HG02870 (cell line): ENCODE results near the gene RDH16.

Experiments
- ATAC-seq: cut with Tn5 transposase; IDR thresholded peaks from one replicate; pipeline ENCODE4 v1.9.1; 2021; ENCODE audit warnings: mild to moderate bottlenecking, moderate library complexity; ENCODE audit not compliant: unreplicated experiment

The RDH16 gene, protein sequence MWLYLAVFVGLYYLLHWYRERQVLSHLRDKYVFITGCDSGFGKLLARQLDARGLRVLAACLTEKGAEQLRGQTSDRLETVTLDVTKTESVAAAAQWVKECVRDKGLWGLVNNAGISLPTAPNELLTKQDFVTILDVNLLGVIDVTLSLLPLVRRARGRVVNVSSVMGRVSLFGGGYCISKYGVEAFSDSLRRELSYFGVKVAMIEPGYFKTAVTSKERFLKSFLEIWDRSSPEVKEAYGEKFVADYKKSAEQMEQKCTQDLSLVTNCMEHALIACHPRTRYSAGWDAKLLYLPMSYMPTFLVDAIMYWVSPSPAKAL

DNA sequence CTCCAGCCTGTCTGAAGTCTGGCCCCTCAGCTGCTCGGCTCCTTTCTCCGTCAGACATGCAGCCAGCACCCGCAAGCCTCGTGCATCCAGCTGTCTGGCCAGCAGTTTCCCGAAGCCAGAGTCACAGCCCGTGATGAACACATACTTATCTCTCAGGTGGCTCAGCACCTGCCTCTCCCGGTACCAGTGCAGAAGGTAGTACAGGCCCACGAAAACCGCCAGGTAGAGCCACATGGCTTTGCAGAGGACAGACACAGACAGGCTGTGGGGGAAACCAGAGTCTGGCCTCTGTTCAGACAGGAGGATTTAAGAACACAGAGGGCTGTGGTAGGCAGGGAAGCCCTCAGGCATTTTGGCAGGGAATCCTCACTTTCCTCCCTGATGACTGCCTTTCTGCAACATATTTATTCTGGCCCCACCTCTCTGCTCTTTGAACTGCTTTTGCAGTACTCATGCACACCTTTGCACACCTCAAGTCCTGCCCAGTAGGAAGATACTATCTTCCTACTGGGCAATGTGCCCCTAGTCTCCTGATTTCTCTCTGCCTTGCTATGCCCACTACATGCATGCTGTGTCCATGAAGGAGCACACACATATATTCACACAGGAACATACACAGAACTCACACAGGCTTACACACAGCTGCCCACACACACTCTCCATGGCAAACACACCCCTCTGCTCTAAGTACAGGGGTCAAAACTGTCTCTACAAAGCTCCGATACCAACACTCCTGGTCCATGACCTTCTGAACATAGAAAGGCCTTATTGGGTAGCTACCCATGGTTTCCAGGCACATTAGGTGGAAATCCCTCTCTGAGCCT is at the start of gene RDH16:
RDH16 (minus strand) TSS at position 380 of the 824 bp plus-strand sequence; CDS start at position 234, 146 bp downstream.
- no peak for ATAC-seq

DNA sequence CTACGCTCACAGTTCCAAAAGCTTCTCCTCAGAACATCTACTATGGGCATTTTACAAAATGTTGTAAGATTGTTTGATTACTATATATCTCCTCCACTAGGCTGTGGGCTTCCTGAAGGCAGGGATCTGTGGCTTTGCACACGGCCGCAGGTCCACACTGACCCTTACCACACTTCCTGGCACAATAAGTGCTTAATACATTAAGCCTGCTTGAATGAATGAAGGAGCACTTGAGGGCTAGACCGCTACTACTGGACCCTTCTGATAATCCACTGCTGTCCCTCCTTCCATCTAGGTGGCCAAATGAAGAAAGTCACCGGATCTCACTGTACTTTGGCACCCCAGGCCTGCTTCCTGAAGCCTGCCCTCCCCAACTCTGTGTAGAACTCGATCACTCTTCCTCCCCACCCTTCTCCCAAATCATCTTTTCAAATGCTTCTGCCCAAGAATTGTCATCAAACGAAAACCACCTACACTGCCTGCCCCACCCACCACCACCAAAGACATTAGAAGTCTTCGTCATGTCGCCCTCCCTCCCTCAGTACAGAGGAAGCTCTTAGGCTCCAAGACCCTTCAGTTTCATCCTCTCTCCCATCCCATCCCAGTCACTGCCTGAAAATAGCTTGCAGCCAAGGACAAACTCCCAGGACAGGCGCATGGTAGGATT is 49.5 kb upstream of the RDH16 start:
- no peak for ATAC-seq

DNA sequence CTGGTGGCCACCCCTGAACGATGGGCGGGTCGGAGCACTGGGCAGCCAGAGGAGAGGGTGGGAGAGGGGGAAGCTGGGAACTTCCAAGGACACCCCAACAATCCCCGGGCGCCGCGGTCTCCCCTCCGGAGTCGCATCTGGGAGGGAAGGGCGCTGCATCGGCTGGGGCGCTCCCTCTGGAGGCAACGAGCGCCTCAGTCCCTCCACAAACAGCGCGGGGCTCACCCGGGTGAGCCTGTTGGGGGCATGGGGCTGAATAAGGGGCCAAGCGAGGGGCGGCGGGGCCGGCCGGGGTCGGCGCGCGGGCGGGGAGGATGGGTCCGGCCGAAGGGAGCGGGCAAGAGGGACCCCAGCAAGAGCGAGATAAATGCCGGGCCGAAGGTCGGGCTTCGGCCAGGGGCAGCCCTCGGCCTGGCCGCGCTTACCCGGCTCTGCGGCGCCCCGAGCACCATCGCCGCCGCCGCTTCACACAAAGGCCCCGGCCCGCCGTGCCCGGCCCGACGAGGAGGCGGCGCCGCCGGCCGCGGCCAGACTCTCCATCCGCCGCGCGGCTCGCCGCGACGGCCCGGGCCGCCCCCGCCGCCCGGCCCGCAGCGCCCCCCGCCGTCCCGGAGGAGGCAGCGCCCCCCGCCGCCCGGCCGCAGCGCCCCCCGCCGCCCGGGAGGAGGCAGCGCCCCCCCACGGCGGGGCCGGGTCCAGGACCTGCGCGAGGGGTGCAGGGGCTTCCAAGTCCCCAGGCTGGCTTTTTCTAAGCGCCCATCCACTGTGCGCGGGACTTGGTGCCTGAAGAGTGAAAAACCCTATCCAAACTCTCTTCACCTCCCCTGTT is 48.8 kb upstream of the RDH16 start, which contains the start of gene ZBTB39:
ZBTB39 (minus strand) TSS at position 567 of the 829 bp plus-strand sequence. CDS start 1,629 bp downstream, outside the sequence.
- peak; percentile 64 for ATAC-seq

DNA sequence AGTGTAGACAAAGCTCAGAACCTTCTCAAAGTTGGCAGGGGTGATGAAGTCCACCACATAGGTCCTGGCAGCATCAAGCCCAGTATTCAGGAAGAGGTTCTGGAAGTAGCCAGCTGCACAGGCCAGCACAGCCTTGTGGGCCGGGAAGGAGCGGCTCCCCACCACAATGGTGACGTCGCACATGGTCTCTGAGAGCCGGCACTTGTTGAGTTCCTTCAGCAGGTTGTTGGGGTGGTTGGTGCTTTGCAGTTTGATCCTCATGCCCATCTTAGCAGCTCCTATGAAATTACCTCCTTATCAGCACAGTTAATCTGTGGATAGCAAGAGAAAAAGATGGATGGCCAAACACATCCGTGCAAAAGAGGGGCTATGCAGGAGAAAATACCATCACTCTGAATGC is 47.2 kb upstream of the RDH16 start:
- no peak for ATAC-seq

DNA sequence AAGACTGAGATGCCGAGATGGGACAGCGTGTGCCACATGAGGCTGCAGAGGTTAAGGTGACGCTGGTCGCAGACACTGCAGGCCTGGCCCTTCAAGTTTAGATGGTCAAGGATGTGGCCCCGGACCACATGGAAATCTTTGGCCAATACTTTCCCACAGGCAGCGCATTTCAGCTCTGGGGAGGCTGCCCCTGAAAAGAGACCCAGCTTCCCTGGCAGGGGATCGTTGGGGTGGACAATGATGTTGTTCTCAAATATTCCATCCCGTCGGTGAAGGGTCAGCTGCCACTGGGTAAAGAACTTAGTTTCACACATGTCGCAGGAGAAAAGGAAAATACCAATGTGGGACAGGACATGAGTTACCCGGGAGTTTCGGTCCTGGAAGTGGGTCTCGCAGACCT is 46.0 kb upstream of the RDH16 start:
- no peak for ATAC-seq

DNA sequence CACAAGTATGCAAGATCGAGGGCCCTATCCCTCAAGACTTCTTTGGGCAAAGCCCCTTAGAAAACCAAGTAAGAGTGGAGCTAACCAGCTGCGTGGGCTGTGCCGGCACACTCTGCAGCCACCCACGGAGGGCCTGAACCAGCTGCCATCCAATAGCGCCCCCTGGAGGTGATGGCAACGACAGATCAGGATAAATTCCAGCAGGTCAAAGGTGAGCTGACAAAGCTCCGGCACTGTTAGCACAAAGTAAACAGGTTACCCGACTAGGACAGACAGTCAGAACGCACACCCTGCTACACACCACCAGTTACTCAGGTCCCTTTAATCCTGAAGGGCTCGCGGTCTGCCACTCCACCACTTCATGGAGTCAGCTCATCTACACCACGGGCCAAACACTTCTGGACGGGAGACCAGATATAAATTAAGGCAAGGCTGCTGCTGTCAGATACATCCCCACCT is 44.1 kb upstream of the RDH16 start:
- ATAC-seq: no peak

DNA sequence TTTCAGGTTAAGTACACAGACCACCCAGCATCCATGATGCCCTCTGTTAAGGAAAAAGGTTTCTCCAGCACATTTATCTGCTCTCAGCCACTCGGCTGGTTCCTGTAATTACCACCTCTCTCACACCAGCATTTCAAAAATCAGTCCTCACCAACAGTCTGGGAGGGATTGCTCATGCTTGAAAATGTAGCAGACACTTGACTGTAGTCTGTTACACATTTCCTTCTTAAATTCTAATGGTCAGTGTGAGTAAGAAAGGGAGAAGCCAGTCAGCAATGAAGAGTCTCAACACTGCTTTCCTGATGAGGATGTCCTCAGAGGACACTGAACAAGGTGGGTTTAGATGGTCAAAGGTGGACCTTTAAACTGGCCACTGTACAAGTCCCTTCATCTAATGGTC is 43.0 kb upstream of the RDH16 start:
- ATAC-seq: no peak

DNA sequence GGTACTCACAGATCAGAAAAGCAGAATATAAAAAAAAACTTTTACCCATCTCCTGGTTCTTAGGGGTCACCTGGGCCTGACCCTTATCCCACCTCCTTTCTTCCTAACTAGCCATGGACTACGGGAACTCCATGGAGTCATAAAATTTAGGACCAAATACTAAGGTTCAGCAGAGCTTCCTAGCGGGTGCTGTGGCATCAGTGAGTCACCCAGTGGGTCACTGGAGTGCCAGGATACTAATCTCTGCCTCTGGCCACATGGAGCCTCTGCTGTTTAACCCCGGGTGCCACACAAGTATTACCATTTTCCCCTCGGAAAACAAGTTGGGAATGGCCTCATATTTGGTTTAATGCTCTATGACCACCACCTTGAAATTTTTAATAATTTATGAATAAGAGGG is 42.0 kb upstream of the RDH16 start:
- ATAC-seq: no peak

DNA sequence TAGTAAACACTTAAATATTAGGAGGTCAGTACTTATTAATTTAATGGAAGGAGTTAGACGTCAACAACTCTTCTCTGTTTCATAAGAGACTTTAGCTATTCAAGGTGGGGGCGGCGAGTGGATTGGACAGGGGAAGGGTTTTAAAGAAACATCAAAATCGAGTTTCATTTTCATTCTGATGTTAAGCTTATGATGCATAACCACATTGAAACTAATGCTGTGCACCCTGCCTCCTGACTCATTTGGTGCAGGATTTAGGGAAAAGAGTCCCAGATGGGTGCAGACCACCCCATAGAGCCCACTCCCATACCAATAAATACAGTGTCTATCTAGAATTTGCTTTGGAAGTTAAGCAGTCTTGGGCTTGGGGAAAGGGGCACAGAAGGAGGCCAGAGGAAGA is 41.6 kb upstream of the RDH16 start:
- ATAC-seq: peak; percentile 91

DNA sequence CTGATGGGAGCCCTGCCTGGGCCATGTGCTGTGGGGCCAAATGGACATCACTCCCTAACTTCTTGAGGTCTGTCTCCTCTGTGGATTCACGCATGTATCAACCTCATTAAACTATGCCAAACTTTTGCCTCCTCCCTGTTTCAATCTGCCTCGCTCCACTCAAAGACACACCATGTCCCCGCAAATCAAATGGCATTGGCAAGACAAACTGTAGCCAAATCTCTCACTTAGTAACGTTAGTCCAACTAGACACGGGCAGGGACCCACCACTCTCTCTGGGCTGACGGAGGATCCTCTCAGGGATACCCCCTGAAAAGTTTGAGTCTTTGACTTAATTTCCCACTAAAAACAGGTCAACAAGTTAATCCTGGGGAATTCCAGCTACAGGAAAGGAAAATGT is 40.9 kb upstream of the RDH16 start:
- no peak for ATAC-seq

DNA sequence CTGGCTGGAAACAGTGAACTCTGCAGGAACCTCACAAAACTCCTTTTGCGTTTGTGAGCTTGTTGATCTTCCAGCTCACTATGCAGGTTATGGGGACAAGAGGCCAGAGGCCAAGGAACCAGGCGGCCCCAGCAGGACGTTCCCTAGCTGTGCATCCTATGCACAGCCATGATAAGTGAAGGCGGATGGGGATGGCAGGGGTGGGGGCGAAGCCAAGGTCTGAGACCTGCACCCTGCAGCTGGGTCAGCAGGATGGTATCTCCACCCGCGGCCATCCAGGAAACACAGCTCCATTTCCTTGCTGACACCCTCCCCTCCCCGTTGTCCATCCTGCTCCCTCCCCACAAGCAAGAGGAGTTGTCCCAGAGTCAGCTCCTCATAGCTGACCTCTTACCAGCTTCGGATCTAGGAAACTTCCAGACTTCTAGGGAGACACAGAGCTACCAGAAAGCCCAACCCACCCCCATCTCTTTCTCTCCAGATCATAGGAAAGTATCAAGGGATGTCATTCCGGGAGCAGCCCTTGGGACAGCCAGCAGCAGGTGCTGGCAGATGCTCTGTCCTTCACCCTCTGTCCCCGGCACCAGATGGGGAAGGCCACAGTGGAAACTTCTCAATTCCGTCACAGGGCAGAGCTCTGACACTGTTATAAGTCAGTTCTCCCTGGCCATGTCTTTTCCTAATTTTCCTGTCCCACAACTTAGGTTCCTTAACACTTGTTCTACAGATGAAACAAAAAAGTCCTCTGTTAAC is 39.6 kb upstream of the RDH16 start:
- no peak for ATAC-seq

DNA sequence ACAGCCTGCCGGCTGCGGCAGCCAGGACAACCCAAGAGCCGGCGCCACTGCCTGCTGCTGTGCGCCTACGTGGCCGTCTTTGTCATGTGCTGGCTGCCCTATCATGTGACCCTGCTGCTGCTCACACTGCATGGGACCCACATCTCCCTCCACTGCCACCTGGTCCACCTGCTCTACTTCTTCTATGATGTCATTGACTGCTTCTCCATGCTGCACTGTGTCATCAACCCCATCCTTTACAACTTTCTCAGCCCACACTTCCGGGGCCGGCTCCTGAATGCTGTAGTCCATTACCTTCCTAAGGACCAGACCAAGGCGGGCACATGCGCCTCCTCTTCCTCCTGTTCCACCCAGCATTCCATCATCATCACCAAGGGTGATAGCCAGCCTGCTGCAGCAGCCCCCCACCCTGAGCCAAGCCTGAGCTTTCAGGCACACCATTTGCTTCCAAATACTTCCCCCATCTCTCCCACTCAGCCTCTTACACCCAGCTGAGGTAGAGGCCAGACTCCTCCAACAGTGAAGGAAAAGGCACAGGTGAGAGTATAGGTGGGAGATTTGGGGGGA is 38.6 kb upstream of the RDH16 start:
- ATAC-seq: no peak

DNA sequence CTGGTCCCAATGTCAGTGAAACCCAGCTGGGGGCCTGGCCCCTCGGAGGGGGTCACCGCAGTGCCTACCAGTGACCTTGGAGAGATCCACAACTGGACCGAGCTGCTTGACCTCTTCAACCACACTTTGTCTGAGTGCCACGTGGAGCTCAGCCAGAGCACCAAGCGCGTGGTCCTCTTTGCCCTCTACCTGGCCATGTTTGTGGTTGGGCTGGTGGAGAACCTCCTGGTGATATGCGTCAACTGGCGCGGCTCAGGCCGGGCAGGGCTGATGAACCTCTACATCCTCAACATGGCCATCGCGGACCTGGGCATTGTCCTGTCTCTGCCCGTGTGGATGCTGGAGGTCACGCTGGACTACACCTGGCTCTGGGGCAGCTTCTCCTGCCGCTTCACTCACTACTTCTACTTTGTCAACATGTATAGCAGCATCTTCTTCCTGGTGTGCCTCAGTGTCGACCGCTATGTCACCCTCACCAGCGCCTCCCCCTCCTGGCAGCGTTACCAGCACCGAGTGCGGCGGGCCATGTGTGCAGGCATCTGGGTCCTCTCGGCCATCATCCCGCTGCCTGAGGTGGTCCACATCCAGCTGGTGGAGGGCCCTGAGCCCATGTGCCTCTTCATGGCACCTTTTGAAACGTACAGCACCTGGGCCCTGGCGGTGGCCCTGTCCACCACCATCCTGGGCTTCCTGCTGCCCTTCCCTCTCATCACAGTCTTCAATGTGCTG is 38.0 kb upstream of the RDH16 start:
- ATAC-seq: no peak

DNA sequence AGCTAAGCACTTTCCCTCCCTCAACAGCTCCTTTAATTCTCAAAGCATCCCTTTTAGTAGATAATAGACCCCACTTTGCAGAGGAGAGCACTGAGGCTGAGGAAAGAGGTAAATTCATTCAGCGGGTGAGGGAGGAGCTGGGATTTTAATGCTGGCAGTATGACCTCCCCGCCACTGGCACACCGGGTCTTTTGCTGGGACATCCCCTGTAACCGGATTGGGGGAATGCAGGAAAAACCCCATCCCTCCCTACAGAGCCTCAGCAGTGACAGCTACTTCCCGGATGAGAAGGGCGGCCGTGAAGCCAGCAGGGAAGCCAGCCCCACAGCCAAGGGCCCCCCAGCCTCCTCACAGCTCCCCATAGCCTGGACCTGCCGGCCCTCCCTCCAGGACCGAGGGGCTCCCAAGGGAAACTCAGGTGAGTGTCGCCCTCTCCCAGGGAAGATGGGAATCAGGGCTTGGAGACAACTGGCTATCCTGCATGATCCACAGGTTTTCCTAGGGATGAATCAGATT is 36.9 kb upstream of the RDH16 start:
- ATAC-seq: no peak

DNA sequence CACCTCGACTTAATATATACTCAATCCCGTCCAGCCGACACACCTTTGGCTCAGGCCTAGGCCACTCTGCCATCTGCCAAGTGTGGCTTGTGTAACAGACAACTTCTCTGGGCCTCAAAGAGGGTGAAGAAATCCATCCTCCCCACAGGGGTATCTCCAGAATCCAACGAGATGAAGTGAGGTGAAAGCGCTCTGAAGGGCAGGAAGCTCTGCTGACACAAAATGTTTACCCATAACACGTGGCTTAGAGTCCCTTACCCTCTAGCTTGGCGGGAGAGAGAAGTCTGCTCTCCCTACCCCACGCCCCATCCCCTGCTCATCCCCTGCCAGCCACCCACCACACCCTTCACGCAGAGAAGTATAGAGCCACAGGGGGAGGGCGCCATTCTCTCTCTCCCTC is 35.9 kb upstream of the RDH16 start:
- no peak for ATAC-seq

DNA sequence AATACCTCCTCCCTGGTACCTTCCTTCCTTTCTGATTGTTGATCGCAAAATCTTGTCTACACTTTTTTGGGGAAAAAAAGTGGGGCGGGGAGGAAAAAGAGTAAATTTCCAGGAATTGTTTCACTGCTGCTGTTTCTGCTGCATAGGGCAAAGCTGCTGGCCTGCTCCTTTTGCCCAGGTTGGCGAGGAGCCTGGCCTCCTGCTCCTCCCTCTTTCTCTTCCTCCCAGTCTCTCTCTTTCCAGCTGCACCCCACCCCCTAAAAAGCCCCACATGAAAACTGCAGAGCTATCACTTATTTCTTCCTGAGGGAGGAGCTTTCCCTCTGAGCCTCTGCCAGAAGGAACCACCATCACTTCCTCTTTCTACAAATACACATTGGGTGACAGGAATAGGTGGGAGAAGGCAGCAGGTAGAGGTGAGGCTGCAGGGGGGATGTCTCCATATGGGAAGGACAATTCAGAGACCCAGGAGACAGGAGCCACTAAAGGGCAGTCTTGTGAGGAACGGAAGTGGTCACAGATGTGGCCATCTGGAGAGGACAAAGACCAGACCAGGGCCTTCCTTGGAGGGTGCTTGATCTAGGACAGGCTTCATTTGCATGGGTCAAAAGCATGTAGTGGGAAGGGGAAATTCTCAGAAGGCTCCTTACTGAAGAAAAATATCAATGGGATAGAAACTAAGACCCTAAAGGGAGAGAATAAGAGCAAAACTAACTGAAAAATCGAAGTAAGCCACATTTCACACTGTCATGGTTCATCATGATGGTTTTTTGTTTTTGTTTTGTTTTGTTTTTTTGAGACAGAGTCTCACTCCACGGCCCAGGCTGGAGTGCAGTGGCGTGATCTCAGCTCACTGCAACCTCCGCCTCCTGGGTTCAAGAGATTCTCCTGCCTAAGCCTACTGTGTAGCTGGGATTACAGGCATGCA is 34.2 kb upstream of the RDH16 start:
- ATAC-seq: no peak

DNA sequence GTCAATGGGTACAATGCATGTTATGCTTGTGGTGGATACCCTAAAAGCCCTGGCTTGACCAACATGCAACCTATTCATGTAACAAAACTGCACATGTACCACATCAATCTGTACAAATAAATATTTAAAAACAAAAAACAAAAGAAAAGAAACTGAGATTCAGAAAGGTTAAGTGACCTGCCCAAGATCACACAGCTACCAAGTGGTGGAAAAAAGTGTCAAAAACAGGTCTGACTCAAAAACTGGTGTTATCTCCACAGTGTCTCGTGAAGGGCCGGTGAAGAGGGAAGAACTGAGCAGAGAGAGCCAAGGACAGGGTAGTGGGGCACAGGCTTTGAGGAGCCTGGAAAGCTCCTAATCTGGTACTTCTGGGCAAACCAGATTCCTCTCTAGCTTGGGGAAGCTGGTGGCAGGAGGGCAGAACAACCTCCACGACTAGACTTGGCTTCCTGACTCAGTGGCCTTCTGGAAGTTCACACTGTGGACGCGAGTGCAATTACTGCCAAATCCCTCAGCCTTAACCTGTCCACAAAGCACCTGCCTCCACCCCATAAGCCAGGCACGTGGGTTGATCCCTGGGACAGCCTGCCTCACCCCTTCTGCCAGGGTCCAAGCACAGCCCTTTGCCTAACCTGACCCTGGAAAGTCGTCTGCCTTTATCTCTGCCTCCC is 33.4 kb upstream of the RDH16 start:
- no peak for ATAC-seq
